Measurements from ENCODE around the gene STXBP4. TPM values are rescaled to one million over a fixed set of nuclear protein-coding genes. Genes with fewer than 3 reads are reported as not detected.
A peak's percentile ranks its signal among the peaks of the same experiment; 100 is the strongest.

STXBP4 gene
- total RNA-seq, 1 donor from 2014 or later: 5.2 TPM

DNA sequence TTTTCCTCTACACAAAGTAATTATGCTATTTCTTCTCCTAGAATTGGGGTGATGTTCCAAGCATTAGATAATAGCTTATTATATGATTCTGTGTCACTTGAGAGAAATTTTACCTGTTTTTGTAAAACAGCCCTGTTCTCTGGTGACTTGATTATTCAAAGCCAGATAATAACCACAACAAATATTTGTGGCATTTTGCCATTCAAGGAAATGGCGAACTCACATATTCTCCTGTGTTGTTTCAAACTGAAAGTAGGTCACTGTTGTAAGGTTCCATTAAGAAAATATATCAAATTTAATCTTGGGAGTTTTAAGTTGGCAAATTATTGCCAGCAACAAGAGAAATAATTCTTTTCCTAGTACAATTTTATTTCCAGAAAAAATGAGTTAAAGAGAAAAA is 124.8 kb downstream of the STXBP4 start:
- intact Hi-C loops (cut with micrococcal nuclease): no loop called here
- ATAC-seq (no peak), DNase-seq (no peak)

DNA sequence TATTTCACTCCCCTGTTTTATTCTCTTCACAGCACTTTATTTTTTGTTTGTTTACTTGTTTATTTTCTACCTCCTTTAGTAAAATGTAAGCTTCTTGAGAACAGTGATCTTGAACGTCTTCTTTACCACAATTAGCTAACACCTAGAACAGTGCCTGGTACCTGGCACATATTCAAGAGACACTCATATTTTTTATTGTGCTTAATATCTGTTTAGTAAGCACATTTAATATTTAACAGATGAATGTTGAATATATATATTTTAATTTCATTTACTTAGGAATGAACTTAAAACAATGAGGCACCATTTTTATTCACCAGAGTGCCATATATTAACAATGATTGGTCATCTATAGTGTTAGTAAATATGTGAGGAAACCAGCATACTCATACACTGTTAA is 130.2 kb downstream of the STXBP4 start:
- ATAC-seq (no peak), DNase-seq (no peak)
- intact Hi-C loops (cut with micrococcal nuclease): no loop called here

DNA sequence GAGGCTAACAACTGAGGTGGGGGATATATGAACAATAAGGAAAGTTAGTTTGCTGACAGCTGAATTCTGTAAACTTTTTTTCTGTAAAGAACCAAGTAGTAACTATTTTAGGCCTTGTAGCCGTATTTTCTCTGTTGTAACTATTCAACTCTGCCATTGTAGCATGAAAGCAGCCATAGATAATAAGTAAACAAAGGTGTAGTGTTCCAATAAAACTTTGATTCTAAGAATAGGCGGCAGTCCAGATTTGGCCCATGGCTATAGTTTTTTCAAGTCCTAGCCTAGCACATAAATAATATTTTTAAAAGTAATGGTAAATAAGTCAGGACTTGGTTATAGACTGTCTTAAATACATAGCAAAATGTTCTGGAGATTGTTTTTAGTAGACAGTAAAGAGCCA is 142.0 kb downstream of the STXBP4 start:
- intact Hi-C loops (cut with micrococcal nuclease): no loop called here

DNA sequence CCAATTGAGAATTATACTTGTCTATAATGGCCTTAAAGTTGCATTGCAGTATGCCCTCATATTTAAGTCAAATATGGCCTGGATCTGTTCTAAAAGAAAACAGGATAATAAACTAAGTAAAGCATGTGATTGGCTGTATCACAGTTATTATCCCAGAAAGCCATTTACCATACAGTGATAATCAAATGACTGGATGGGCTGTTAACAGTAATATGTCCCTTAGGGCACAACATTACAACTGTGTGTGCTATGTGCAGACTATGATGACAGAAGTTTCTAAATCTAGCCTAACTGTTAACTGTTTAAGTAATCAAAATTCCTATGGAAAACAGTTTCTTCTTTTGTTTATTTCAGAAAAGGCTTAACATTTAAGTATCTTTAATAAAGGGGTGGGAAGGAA is 145.7 kb downstream of the STXBP4 start:
- intact Hi-C loops (cut with micrococcal nuclease): no loop called here
- ATAC-seq (no peak), DNase-seq (no peak)

More for the DNA sequence above, 142.0 kb downstream of the STXBP4 start:
- ATAC-seq (no peak), DNase-seq (no peak)

DNA sequence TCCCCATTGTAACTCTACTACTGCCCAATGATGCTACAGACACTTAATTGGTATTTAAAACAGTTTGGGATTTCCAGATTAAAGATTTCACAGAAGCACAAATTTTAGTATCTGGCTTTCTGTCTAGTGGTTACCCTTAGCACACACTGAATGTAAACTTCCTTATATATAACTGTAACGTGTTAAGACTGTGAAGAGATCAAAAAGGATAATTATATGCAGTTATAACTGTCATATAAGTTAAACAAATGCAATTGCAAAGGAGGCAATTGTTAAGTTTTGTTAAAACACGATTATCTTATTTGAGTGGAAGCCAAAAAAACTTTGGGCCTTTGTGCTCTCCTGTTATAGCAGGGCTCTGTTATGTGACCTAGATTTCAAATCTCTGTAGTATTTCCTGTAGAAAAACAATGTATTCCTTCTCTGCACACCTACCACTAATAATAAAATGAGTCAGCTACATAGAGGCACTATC is 147.9 kb downstream of the STXBP4 start:
- no peak for DNase-seq
- intact Hi-C loops (cut with micrococcal nuclease): no loop called here
- no peak for ATAC-seq

DNA sequence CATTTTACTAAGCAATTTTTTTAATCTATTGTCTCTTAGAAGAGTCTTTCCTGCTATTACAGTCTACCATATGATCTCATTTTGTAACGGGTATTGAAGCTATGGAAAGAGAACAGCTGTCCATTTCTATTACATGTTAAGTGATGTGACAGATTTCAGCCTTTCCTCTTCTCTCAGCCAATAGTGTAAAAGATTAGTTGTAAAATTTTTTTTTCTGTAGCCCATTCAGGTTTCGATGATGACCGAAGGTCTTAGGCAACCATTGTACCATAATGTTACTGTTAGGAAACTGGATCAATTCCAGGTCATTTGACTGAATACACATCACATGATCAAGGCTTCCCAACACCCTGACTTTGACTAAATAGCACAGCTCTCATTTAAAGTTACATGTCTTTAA is 148.6 kb downstream of the STXBP4 start:
- ATAC-seq: no peak
- intact Hi-C loops (cut with micrococcal nuclease): no loop called here
- no peak for DNase-seq

DNA sequence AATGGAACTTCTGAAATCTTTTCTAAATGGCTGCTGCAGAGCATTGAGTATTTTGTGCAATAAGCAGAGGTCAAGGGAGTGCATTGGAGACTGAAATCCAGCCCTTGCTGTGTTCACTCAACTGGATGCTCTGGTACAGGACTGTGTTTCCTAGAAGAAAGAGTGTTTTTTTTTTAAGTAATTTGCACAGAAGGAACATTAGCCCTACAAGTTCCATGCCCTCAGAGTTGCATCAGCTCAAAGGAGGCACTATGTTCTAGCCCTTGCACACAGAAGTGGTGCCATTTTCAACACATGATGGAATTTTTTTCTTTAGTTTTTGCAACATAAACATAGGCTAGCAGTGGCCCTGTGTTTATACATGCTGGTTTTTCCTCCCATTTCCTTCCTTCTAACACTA is 152.1 kb downstream of the STXBP4 start:
- ATAC-seq (no peak), DNase-seq (no peak)
- intact Hi-C loops (cut with micrococcal nuclease): no loop called here

DNA sequence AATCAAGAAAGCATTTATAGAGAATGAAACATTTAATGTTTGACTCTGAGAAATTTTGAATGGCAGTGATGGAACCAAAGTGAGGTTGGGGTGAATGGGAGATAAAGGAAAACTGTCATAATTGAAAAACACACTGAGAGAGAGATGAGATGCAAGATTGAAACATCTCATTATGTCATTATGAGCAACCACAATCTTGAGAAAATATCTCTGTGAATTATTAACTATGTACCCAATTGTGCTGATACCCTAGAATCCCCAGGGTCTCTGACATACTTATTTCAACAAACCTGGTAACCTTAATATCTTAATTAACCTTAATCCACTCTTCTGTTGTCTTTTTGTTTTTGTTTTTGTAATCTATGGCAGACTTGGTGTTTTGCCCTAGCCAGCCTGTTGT is 152.7 kb downstream of the STXBP4 start:
- DNase-seq (no peak), ATAC-seq (no peak)
- intact Hi-C loops (cut with micrococcal nuclease): no loop called here

DNA sequence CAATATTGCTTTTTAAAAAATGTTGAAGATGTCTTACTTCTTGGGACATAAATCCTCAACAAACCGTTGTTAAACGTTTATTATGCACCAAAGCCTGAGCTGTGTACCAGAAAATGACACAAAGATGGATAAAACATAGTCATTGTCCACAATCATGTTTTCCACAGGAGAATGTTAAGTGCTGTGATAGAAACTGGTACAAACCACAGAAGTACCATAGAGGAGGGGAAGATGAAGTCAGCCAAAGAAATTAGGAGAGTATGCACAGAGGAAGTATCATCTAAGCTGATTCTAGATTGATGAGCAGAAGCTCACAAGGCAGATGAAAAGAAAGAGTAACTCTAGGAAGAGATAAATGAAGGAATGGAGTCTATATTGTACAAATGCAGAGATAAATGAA is 153.5 kb downstream of the STXBP4 start:
- DNase-seq: no peak
- intact Hi-C loops (cut with micrococcal nuclease): no loop called here
- no peak for ATAC-seq

DNA sequence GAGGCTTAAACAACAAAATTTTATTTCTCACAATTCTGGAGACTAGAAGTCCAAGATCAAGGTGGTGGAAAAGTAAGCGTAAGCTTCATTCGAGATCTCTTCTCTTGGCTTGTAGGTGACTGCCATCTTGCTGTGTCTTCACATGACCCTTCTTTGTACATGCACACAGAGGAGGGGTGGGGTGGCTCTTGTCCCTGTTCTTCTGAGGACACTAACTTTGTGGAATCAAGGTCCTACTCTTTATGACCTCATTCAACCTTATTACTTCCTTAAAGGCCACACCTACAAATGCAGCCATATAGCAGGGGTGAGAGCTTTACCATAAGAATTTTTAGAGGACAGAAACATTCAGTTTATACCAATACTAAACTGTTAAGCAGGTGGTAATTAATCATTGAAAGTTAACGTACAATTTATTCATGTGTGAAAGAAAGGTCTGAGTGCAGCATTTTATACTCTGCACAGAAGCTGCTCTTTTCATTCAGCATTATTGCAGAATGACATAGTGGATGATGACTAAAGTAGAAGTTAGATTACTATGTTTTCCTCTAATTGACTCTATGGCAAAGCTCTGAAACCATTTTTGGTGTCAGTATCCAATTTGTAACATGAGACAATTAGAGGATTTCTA is 156.3 kb downstream of the STXBP4 start:
- no peak for DNase-seq
- ATAC-seq: no peak
- intact Hi-C loops (cut with micrococcal nuclease): no loop called here

DNA sequence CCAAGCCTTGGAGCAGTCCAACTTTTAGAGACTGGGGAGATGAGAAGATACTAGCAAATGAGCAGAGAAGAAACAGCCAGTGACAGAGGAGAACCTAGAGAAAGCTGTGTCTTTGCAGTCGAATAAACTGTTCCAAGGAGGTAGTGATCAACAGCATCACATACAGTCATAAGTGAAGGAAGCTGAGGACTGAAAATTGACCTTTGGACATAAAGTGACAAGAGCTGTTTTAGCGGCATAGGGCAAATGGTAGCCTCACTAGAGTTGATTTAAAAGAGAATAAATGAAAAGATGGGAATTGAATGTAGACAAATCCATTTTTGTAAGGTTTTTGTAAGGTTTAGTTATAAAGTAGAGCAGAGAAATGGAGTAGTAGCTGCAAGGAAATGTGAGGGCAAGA is 165.0 kb downstream of the STXBP4 start:
- ATAC-seq (no peak), DNase-seq (no peak)
- intact Hi-C loops (cut with micrococcal nuclease): no loop called here

DNA sequence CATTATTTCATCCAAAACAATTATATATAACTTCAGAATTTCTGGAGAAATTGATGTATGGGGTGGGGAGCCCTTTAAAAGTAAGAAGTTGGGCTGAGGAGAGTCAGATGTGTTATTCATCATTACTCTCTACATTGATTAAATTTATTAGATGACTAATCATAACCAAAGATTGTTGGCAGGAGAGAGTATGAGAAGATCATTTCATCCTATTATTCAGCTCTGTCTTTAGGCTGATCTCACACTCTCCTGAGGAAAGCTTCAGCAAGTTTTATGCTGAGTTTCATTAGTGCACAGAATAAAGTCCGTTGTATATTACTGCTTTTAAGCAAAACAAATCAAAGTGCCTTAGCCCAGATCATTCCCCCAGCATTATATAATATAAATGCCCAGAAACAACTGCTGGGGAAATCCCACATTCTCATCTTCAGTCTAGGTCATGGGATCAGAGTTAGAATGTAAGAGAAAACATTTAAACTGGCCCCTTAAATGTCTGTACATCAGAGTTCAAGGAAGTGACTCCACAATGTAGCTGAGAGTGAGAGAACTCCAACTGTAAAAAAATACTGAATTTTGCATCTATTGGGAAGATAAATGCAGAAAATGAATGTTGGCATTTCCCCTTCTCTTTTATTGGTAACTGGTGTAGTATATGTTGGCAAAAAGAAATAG is 166.1 kb downstream of the STXBP4 start:
- ATAC-seq: no peak
- intact Hi-C loops (cut with micrococcal nuclease): no loop called here

DNA sequence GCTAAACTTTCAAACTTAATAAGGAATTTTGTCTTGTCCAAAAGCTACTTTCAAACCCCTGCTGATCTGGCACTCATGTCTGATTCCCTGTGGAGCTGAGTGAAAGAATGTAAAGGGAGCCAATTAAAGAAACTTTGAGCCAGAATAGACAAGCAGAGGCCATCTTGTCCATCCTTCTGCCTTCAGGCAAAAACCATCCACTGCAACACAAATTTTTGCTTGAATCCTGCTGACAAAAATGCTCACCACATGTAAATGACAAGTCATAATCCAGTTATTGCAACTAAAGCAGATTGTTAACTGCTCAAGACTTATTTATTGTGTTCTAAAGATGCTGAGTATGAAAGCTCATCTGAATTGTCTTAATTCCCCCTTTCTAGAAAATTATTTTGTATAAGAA is 172.2 kb downstream of the STXBP4 start:
- intact Hi-C loops (cut with micrococcal nuclease): no loop called here
- no peak for DNase-seq
- ATAC-seq: no peak

More for the DNA sequence above, 166.1 kb downstream of the STXBP4 start:
- DNase-seq: no peak

DNA sequence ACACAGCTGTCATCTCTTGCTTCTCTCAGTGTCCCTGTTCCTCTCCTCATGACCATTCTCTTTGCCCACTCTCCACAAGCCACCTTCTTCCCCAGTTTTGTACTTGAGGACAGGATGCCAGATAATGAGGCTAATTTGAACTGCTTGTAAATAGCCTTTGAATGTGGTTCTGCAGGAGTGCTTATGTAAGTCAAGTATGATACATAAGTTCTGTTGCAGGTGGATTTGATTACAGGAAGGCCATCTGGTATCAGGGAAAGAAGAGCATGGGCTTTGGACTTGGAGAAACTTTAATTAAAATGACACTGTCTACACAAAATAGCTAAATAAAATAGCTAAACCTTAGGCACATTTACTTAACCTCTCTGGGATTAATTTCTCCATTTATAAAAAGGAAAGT is 176.0 kb downstream of the STXBP4 start:
- ATAC-seq (no peak), DNase-seq (no peak)
- intact Hi-C loops (cut with micrococcal nuclease): no loop called here

DNA sequence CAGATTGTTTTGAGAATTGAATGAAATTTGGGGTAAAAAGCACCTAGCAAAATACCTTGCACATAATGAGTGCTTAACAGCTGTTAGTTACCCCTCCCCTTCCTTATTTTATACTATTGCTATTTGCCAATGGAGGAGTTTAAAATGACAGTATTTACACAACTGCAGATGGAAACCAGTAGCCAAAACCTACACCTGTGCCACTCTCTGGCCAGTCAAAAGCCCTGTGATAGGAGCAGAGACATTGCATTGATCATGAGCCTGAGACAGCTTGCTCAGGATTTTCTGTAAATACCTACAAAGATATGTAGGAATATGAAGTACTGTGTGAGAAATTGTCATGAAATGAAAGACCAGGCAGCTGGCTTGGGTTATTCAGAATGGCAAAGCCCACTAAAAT is 180.9 kb downstream of the STXBP4 start:
- intact Hi-C loops (cut with micrococcal nuclease): no loop called here
- no peak for DNase-seq
- ATAC-seq: no peak

DNA sequence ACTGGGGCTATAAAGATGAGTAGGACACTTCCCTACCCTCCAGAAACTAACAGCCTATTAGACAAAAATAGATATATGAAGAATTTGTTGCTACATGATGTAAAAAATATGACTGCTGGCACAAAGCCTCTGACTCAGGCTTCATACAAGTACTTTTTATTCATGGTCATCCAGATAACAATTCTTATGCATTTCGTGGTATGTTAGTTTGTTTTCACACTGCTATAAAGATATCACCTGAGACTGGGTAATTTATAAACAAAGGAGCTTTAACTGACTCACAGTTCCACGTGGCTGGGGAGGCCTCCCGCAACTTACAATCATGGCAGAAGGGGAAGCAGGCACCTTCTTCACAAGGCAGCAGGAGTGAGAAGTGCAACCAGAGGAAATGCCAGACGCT is 183.7 kb downstream of the STXBP4 start:
- intact Hi-C loops (cut with micrococcal nuclease): no loop called here
- DNase-seq: no peak
- ATAC-seq: no peak

DNA sequence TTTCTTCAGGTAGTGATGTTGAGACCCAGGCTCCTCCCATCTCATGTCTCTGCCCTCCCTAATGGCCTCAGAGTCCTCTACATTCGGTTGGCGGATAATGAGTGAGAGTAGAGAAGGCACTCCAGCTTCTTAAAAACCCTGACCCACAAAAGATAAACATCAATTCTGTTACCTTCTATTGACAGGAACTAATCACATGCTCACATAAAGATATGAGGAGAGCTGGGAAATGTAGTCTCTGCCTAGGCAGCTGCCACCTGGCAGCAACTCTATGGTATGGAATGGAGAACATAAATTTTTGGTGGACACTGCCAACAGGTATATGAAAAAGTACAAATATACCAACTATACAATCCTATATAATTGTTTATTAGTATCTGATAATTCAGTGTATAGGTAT is 185.5 kb downstream of the STXBP4 start:
- no peak for ATAC-seq
- intact Hi-C loops (cut with micrococcal nuclease): no loop called here
- DNase-seq: no peak

DNA sequence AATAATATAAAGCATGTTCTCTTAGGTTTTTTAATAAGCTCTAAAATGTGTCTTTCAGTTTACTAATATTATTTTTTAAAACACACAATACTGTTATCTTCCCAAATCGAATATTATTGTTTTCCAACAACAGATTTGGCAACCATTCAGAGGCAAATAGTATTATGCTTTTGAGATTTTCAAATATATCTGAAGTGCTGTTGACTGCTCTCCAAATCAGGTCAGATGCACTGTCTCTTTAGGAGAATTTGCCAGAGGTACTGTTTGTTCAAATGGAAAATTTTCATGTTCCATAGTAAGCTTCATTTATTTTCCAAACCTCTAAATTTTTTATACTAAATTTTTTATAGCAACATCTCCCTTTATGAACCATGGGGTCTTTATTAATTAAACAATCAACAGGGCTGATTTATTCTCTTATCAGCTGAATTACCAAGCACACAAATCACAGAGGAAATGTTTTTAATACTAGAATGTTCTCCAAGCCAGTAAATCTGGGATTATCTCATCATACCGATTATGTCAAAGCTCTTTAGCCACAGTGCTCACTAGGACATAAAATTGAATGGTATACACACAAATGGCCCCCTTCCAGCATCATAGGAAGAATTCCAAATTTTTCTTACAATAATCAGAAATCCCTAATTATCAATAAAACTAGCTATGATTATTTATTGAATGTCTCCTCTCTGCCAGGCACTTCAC is 187.4 kb downstream of the STXBP4 start:
- no peak for ATAC-seq
- intact Hi-C loops (cut with micrococcal nuclease): no loop called here
- DNase-seq: no peak

DNA sequence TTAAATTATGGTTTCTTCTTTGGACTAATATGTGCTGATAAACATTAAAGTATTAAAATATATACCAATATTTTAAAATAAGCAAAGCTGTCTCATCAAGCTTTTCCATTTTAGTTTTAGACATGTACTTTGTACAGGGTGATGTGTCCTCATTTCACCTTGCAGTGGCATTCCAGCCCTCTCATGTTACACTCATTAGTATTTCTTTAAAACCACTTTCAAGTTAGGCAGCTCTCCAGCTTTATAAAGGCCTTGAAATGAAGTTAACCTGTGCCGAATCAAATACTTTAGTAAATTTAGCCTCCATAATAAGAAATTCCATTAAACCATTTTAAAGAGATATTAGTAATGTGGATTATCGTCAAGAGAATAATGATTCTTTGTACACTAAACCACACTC is 188.6 kb downstream of the STXBP4 start:
- DNase-seq: no peak
- ATAC-seq: peak; percentile 75
- intact Hi-C loops (cut with micrococcal nuclease): no loop called here

DNA sequence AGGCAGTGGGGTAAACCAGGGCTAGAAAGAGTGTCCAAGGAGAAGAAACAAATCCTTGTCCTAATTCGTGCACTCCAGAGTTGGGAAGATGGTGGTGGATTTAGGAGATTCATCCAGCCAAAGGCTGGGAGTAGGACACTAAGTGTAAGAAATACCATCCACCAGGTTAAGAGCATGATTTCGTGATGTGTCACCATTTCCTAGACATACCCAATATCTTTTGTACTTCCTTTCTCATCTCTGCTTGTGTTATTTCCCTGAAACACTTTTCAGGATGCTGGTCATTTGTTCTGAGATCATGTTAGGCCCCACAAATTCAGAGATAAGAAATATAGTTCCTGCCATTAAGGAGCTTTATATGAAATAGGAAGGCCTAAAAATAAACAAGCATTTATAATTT is 189.9 kb downstream of the STXBP4 start:
- ATAC-seq: no peak
- no peak for DNase-seq
- intact Hi-C loops (cut with micrococcal nuclease): no loop called here

DNA sequence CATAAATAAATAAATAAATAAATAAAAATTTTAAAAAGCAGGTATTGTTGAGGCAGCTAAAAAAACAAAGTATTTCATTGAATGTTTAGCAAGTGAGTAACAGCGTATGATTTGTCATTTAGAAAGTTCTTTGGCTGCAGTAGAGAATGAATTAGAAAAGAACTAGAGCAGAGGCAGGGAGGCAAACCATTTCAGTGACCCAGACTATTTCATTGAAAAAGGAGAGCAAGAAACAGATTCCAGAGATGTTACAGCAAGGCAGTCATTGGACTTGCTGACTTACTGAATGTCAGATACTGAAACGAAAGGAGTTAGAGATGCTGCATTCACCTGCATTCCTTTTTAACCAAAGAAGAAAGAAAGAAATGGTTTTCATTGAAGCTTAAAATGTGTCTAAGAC is 190.7 kb downstream of the STXBP4 start:
- no peak for ATAC-seq
- DNase-seq: no peak
- intact Hi-C loops (cut with micrococcal nuclease): no loop called here
